NCI-H128 (cell line): ENCODE measurements around the gene PLD5.
"Not testable (repeated sequence)": the region's sequence is repeated elsewhere in the genome, so short reads cannot be mapped to it uniquely, and the experiment has no call there.

Experiments
- DNase-seq: peaks from one replicate; lab custom pipeline; 2025; ENCODE audit not compliant: unreplicated experiment; lab: John Stamatoyannopoulos, UW

The PLD5 gene

DNA sequence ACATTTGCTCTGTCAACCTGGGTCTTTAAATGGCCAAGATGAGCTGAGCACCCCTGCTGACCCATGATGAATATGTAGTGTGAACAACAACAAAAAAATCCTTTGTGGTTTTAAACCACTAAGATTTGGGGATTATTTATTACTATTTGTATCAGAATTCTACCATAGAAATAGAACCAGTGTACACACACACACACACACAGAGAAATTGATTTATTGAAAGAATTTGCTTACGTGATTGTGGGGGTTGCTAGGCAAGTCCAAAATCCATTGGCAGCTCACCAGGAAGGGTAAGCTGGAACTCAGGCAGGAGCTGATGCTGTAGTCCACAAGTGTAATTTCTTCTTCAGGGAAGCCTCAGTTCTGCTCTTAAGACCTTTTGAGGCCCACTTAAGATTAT is 443.1 kb downstream of the PLD5 start:
- DNase-seq = no peak

DNA sequence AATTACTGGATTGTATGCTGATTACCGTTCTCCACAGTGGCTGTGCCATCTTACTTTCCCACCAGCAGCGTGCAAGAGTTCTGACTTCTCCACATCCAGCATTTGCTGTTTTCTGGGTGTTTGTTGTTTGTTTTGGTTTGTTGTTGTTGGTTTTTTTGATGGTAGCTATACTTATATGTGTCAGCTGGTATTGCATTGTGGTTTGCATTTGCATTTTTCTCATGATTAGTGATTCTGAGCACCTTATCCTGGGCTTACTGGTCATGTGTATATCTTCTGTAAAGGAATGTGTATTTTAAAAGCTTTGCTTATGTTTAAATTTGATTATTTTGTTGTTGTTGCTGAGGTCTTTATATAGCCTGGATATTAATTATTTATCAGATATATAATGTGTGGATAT is 458.7 kb downstream of the PLD5 start:
- no peak for DNase-seq

DNA sequence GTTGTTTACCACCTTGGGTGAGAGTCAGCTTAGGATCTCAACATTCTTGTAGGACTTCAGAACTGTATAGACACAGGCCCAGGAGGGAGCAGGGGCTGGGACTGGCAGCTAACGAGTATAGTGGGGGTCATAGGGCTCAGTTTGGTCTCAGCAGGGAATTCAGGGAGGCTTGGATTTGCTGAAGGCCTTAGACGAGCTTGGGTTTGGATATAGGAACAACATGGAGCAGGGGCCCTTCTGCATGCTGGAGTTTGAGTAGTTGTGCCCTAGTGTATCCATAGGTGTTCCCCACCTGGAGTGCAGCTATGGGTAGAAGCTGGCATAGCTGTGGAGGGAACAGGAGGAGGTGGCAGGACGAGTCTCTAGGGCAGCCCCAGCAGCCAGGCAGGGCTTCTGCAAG is 462.2 kb downstream of the PLD5 start:
- no peak for DNase-seq

DNA sequence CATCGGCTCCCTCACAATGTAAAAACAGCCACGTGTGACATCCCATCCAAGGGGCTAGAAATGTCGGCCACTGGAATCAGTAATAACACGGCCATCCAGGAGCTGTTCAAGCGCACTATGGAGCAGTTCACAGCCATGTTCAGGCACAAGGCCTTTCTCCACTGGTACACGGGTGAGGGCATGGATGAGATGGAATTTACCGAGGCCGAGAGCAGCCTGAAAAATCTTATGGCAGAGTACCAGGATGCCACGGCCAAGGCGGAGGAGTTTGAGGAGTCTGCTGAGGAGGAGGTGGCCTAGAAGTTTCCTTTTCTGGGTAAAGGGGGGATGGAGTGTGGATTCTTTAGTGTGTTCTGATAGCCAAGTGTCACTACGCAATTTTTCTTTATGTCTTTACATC is 464.5 kb downstream of the PLD5 start:
- DNase-seq = no peak

DNA sequence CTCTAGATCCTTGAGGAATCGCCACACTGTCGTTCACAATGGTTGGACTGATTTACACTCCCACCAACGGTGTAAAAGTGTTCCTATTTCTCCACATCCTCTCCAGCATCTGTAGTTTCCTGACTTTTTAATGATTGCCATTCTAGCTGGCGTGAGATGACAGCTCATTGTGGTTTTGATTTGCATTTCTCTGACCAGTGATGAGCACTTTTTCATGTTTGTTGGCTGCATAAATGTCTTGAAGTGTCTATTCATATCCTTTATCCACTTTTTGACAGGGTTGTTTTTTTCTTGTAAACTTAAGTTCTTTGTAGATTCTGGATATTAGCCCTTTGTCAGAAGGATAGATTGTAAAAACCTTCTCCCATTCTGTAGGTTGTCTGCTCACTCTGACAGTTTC is 465.9 kb downstream of the PLD5 start:
- not testable (repeated sequence) for DNase-seq

DNA sequence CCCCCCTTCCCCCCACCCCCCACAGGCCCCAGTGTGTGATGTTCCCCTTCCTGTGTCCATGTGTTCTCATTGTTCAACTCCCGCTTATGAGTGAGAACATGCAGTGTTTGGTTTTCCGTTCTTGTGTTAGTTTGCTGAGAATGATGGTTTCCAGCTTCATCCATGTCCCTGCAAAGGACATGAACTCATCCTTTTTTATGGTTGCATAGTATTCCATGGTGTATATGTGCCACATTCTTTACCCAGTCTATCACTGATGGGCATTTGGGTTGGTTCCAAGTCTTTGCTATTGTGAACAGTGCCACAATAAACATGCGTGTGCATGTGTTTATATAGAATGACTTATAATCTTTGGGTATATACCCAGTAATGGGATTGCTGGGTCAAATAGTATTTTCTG is 466.3 kb downstream of the PLD5 start:
- not testable (repeated sequence) for DNase-seq

DNA sequence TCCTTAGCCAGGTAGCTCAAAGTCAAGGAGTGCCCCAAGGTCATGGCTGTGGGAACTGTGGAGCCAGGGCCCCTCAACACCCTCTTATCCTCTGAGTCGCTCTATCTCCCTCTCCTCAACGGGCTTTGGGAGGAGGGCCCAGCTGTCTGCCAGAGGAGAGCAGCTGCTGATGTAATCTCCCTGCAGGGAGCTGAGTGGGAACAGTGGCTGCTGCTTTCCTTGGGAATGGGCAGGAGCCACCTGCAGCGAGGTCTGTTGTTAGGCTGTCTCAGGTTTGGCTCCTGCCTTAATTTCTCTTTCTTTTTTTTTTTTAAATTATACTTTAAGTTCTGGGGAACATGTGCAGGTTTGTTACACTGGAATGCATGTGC is 466.8 kb downstream of the PLD5 start:
- DNase-seq = no peak

DNA sequence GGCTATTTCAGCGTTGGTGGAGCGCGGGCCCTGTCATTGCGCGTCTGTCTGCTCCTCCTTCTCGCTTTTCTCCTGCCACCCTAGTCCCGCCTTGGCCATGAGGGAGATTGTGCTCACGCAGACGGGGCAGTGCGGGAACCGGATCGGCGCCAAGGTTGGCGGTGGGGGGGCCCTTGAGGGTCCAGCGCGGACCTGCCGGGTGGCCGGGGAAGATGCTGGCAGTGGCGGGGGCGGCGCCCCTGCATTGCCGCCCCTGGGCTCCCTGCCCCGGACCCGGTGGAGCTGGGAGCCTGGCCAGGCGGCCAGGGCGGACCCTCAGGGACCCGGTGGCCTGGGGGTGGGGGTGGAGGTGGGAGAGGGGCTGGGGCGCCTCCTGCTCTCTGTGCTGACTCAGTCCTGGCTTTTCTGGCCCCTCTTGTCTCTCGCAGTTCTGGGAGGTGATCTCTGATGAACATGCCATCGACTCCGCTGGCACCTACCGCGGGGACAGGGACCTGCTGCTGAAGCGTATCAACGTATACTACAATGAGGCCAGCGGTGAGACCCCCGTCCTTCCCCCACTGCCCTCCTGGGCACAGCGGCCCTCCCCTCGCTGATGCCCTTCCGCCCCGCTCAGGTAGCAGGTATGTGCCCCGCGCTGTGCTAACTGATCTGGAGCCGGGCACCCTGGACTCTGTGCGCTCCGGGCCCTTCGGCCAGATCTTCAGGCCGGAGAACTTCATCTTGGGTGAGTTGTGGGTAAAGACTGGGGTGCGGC is 467.3 kb downstream of the PLD5 start:
- DNase-seq = no peak

DNA sequence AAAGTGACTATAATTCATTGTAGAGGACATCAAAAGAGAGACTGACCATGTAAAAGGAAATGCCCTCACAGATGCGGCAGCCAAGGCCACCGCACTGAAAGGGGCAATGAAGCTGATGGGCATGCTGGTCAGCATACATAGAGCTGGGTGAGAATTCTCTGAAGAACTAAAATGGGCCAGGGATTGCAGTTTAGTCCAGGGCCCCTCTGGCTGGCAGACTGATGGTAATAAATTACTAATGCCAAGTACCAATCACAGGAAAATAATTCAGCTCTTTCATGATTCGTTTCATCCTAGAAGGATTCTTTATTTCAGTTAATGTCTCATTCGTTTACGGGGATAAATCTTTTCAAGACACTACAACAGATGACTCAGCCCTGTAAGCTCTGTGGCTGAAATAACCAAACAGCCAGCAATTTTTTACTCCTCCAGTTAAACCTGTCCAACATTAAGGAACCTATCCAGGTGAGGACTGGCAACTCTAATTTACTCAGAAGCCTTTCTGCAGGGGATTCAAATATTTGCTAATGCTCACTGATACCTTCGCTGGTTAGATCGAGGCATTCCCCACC is 468.7 kb downstream of the PLD5 start:
- DNase-seq = no peak

DNA sequence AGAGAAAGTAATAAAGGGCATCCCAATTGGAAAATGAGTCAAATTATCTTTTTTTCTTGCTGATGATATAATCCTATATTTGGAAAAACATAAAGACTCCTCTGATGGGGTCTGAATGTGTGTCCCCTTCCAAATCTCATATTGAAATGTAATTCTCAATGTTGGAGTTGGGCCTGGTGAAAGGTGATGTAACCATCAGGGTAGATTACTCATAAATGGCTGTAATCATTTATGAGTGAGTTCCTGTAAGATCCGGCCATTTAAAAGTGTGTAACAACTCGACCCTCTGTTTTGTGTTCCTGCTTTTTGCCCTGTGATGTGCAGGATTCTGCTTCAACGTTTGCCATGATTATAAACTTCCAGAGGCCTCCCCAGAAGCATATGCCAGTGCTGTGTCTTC is 481.3 kb downstream of the PLD5 start:
- no peak for DNase-seq

DNA sequence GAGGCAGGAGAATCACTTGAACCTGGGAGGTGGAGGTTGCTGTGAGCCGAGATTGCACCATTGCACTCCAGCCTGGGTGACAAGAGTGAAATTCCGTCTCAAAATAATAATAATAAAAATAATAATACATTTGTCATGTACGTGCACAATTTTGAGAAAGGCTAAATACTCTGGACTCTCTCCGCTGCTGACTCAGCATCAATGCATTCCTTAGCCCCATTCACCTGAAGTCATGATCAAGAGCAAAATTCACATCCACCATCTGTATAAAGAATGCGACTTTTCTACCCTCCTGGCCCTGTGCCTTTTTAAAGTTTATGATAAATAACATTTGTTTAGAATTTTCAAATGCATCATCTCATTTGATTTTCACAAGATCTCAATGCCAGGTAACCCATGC is 490.1 kb downstream of the PLD5 start:
- no peak for DNase-seq

DNA sequence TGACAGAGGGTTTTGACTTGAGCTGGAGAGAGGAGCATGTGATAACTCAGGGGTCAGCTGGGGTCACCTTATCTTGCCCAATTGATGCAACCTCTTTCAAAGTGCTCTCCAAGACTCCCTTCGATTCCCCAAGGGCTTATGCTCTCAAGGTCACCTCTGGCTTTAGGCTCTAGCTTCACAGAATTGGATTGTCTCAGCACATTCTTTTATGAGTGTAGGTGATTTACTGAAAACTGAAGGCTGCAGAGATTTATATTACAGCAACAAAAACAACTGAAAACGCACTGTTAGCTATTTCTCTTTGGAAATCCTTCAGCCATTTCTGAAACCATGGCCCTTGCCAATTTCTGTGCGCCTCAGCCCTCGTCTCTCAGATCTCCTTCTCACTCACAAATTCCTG is 491.1 kb downstream of the PLD5 start:
- DNase-seq = no peak
